IMR-90 (cell line): Measurements from ENCODE around the gene HES1. TPM values are rescaled to one million over a fixed set of nuclear protein-coding genes. Genes with fewer than 3 reads are reported as not detected.

Experiments
- ATAC-seq: fragments of 200-7000 bp; cut with Tn5 transposase; 2 replicates; pipeline ENCODE4 v1.9.1; 2020; ENCODE audit warnings: low read depth, mild to moderate bottlenecking, moderate library complexity
- BruUV-seq: library from RNA; stranded (reverse); fragments of 400-500 nt; replicated peaks from 2 replicates; lab custom pipeline; 2021; lab: Mats Ljungman, UMichigan
- CTCF ChIA-PET: fragments of 300-600 bp; formaldehyde crosslinking; extraction: SDS; loops from one replicate; lab custom pipeline; 2021; ENCODE audit warnings: antibody characterized with exemption; lab: Yijun Ruan, JAX
- POLR2A ChIA-PET: fragments of 300-600 bp; sonication (Branson Sonifier 250); formaldehyde crosslinking; loops from one replicate; lab custom pipeline; 2022; ENCODE audit warnings: antibody characterized with exemption; ENCODE audit not compliant: unreplicated experiment; lab: Charles Lee
- DNase-seq: peaks from one replicate; pipeline ENCODE4 v3.0.0; 2013
- H2AFZ ChIP-seq: replicated peaks from 2 replicates; pipeline ENCODE3; 2013; ENCODE audit warnings: low read length, mild to moderate bottlenecking; ENCODE audit not compliant: poor library complexity
- H2AK5ac ChIP-seq: 2 replicates; pipeline ENCODE4 v1.6.1; 2013; ENCODE audit warnings: low read depth, low read length, inconsistent platforms
- H2AK9ac ChIP-seq: replicated peaks from 2 replicates; pipeline ENCODE3; 2013; ENCODE audit warnings: mild to moderate bottlenecking, low read depth, low read length, moderate library complexity; ENCODE audit not compliant: poor library complexity
- H2BK120ac ChIP-seq: 2 replicates; pipeline ENCODE4 v1.6.1; 2013; ENCODE audit warnings: low read depth, low read length, inconsistent platforms
- H2BK15ac ChIP-seq: 3 replicates; pipeline ENCODE4 v1.6.1; 2013; ENCODE audit warnings: low read depth, low read length, inconsistent platforms
- H2BK20ac ChIP-seq: 2 replicates; pipeline ENCODE4 v1.6.1; 2013; ENCODE audit warnings: low read depth, mild to moderate bottlenecking, inconsistent platforms, low read length, moderate library complexity
- H2BK5ac ChIP-seq: 2 replicates; pipeline ENCODE4 v1.6.1; 2013; ENCODE audit warnings: mild to moderate bottlenecking, low read depth, low read length, inconsistent platforms; ENCODE audit not compliant: poor library complexity, severe bottlenecking
- H3K14ac ChIP-seq: replicated peaks from 2 replicates; pipeline ENCODE4 v1.6.1; 2013; ENCODE audit warnings: low read depth, low read length, inconsistent platforms
- H3K18ac ChIP-seq: 2 replicates; pipeline ENCODE4 v1.6.1; 2013; ENCODE audit warnings: low read depth, low read length, control low read depth
- H3K23ac ChIP-seq: 2 replicates; pipeline ENCODE4 v1.6.1; 2013; ENCODE audit warnings: low read depth, low read length, inconsistent platforms
- H3K27ac ChIP-seq: 2 replicates; pipeline ENCODE4 v1.5.1; 2013; ENCODE audit warnings: mild to moderate bottlenecking, control low read depth, low read length; ENCODE audit not compliant: insufficient read depth
- H3K27me3 ChIP-seq: 2 replicates; pipeline ENCODE4 v1.6.1; 2013; ENCODE audit warnings: low read length; ENCODE audit not compliant: control insufficient read depth, insufficient read depth
- H3K36me3 ChIP-seq: 2 replicates; pipeline ENCODE4 v1.6.1; 2013; ENCODE audit warnings: low read length, mixed read lengths; ENCODE audit not compliant: control insufficient read depth, insufficient read depth
- H3K4ac ChIP-seq: 2 replicates; pipeline ENCODE4 v1.6.1; 2013; ENCODE audit warnings: low read depth, low read length, inconsistent platforms
- H3K4me1 ChIP-seq: 2 replicates; pipeline ENCODE4 v1.6.1; 2013; ENCODE audit warnings: low read length, mixed read lengths; ENCODE audit not compliant: control insufficient read depth, insufficient read depth
- H3K4me2 ChIP-seq: 2 replicates; pipeline ENCODE4 v1.6.1; 2013; ENCODE audit warnings: low read depth, mild to moderate bottlenecking, control low read depth, low read length, moderate library complexity
- H3K4me3 ChIP-seq: 2 replicates; pipeline ENCODE4 v1.5.1; 2013; ENCODE audit warnings: low read depth, mild to moderate bottlenecking, control low read depth, low read length, moderate library complexity; ENCODE audit not compliant: insufficient read depth
- H3K56ac ChIP-seq: 2 replicates; pipeline ENCODE4 v1.6.1; 2013; ENCODE audit warnings: low read length, inconsistent platforms; ENCODE audit not compliant: insufficient read depth; ENCODE audit errors: extremely low read depth
- H3K79me1 ChIP-seq, 2 experiments: 2 replicates each; pipeline ENCODE4 v1.6.1; 2013; ENCODE audit warnings: low read length in 2 of 2, inconsistent platforms in 1 of 2, low read depth in 1 of 2
- H3K9ac ChIP-seq: 2 replicates; pipeline ENCODE4 v1.6.1; 2013; ENCODE audit warnings: low read depth, low read length, control low read depth
- H3K9me1 ChIP-seq: 2 replicates; pipeline ENCODE4 v1.6.1; 2013; ENCODE audit warnings: low read length, inconsistent platforms; ENCODE audit not compliant: insufficient read depth
- H3K9me3 ChIP-seq: 2 replicates; pipeline ENCODE4 v1.6.1; 2013; ENCODE audit warnings: low read length; ENCODE audit not compliant: control insufficient read depth, insufficient read depth
- H4K20me1 ChIP-seq: 2 replicates; pipeline ENCODE4 v1.6.1; 2013; ENCODE audit warnings: low read length, inconsistent platforms; ENCODE audit not compliant: insufficient read depth
- H4K5ac ChIP-seq: 2 replicates; pipeline ENCODE4 v1.6.1; 2013; ENCODE audit warnings: mild to moderate bottlenecking, low read depth, low read length, control low read depth
- H4K8ac ChIP-seq, 2 experiments: 2 replicates each; pipeline ENCODE4 v1.6.1; 2013; ENCODE audit warnings: low read depth in 2 of 2, low read length in 2 of 2, control low read depth in 1 of 2, inconsistent platforms in 1 of 2
- H4K91ac ChIP-seq: 2 replicates; pipeline ENCODE4 v1.6.1; 2013; ENCODE audit warnings: low read depth, low read length, inconsistent platforms; ENCODE audit not compliant: insufficient read depth
- BHLHE40 ChIP-seq: fragments of 150-350 bp; IDR thresholded peaks from 2 replicates; pipeline ENCODE4 v1.6.1; 2016; ENCODE audit warnings: mild to moderate bottlenecking, low read depth, low read length
- CEBPB ChIP-seq: IDR thresholded peaks from 2 replicates; pipeline ENCODE4 v1.6.1; 2012; ENCODE audit warnings: low read depth, low read length, improper control_type of control experiment
- MXI1 ChIP-seq: IDR thresholded peaks from 2 replicates; pipeline ENCODE4 v1.6.1; 2012; ENCODE audit warnings: low read depth, mild to moderate bottlenecking, low read length, moderate library complexity, borderline replicate concordance
- NFE2L2 ChIP-seq: fragments of 150-350 bp; IDR thresholded peaks from 2 replicates; pipeline ENCODE4 v1.6.1; 2016; ENCODE audit warnings: low read depth, mild to moderate bottlenecking, low read length
- POLR2A ChIP-seq: IDR thresholded peaks from 2 replicates; pipeline ENCODE4 v1.6.1; 2012; ENCODE audit warnings: mild to moderate bottlenecking, low read depth, low read length
- RAD21 ChIP-seq: IDR thresholded peaks from 2 replicates; pipeline ENCODE4 v1.6.1; 2012; ENCODE audit warnings: low read length, improper control_type of control experiment
- RFX5 ChIP-seq: IDR thresholded peaks from 2 replicates; pipeline ENCODE4 v1.8.0; 2012; ENCODE audit warnings: low read depth, mild to moderate bottlenecking, low read length, moderate library complexity
- SMC3 ChIP-seq: fragments of 150-350 bp; IDR thresholded peaks from 2 replicates; pipeline ENCODE4 v1.6.1; 2016; ENCODE audit warnings: low read depth, mild to moderate bottlenecking, antibody characterized with exemption, low read length, moderate library complexity
- WGBS, 2 experiments: methylation state at CpG; one replicate each; pipeline versions ENCODE4 v1.1.5 to v1.1.7; 2013; ENCODE audit warnings: missing lambda C conversion rate in 2 of 2; ENCODE audit not compliant: insufficient read length in 1 of 2; ENCODE audit errors: extremely low coverage in 2 of 2; 5-methylcytosine and 5-hydroxymethylcytosine counted together
- dilution Hi-C: fragments of 300-500 bp; cut with HindIII; formaldehyde crosslinking; loops from one replicate; pipeline ENCODE4 v1.14.3; 2018; ENCODE audit warnings: low sequenced_read_pairs; ENCODE audit not compliant: unreplicated experiment
- in situ Hi-C: fragments of 300-500 bp; cut with MboI; formaldehyde crosslinking; loops from 3 replicates; pipeline ENCODE4 v1.14.3; 2019; ENCODE audit warnings: low sequenced_read_pairs, inconsistent platforms, mixed read lengths
- intact Hi-C: fragments of 100-400 bp; cut with micrococcal nuclease; formaldehyde crosslinking; loops from 2 replicates; pipeline ENCODE4 v1.10.0; 2022
- polyA plus RNA-seq, 3 experiments: library from polyadenylated mRNA; depleted of rRNA; stranded (reverse); fragments of >200 nt; gene quantifications; 2 replicates each; pipeline ENCODE4 v1.2.3, GENCODE V29; 2012; ENCODE audit warnings: low replicate concordance in 1 of 3
- total RNA-seq: library from RNA; depleted of rRNA; stranded (reverse); fragments of >200 nt; gene quantifications from 2 replicates; pipeline ENCODE4 v1.2.3, GENCODE V29; 2012
- TF ChIP-seq, protein P1 (sequence below): fragments of 150-350 bp; IDR thresholded peaks from 2 replicates; pipeline ENCODE4 v1.6.1; 2016; ENCODE audit warnings: low read depth, mild to moderate bottlenecking, low read length, moderate library complexity, borderline replicate concordance
- TF ChIP-seq, protein P2 (sequence below): conservative IDR thresholded peaks from 2 replicates; pipeline ENCODE4 v1.5.1; 2012; ENCODE audit warnings: mild to moderate bottlenecking, low read depth, low read length, improper control_type of control experiment

The HES1 gene
- total and polyA plus RNA-seq, 2 of the 4 experiments (the other 2 are of a cell fraction), result 3.6 to 6.7 TPM

DNA sequence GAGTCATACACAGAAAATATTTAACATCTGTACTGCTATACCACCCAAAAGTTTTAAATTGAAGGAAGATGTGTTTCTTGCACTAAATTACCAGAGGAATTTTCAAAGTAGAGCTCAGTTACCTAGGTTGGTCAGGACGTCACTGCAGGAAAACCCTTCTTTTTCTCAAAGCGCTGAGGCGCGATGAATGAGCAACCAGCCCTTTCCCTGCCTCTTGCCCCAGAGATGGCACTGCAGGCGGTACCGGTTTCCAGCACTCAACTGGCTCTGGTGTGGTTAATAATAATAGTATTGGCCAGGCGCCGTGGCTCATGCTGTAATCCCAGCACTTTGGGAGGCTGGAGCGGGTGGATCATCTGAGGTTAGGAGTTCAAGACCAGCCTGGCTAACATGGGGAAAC is 49.3 kb downstream of the HES1 start:
- no peaks in the 10 kb centered on the region for H3K79me1 ChIP-seq
- 100% methylated on average over 1 of the region's 9 CpGs; no CpG with 5 or more reads in 1 of the 2 experiments for WGBS, 2 experiments
- no peak for ATAC-seq

More for the DNA sequence above, 49.3 kb downstream of the HES1 start:
- DNase-seq, result no peak
- H3K9ac ChIP-seq, result no peak overlapping the region
- CTCF ChIA-PET, result no interaction called here
- no peak overlapping the region for H3K23ac ChIP-seq
- no TSS peak for BruUV-seq
- no peak overlapping the region for H2BK120ac ChIP-seq
- H4K20me1 ChIP-seq, result no peaks in the 10 kb centered on the region
- no peaks in the 10 kb centered on the region for H3K9me3 ChIP-seq
- no peak overlapping the region for H3K27ac ChIP-seq
- no peak overlapping the region for H2BK20ac ChIP-seq
- H3K56ac ChIP-seq, result no peak overlapping the region
- dilution Hi-C loops, result no loop called here
- H3K4ac ChIP-seq, result no peak overlapping the region
- H3K36me3 ChIP-seq, result no peaks in the 10 kb centered on the region
- no peak overlapping the region for H4K5ac ChIP-seq
- POLR2A ChIA-PET, result no interaction called here
- intact Hi-C loops, result no loop called here
- no peak overlapping the region for H2AK9ac ChIP-seq
- H3K4me3 ChIP-seq, result no peak overlapping the region
- no peaks in the 10 kb centered on the region for H3K9me1 ChIP-seq
- no peak overlapping the region for H3K4me2 ChIP-seq
- no peaks in the 10 kb centered on the region for H3K4me1 ChIP-seq
- no peak overlapping the region for H4K8ac ChIP-seq
- no peak overlapping the region for H3K18ac ChIP-seq
- no peak overlapping the region for H4K91ac ChIP-seq
- no peak overlapping the region for H2BK15ac ChIP-seq
- peaks cover 17% of the 10 kb centered on the region for H3K27me3 ChIP-seq
- TF ChIP-seq MXI1 (no peak), RFX5 (no peak), NFE2L2 (no peak), CEBPB (no peak), SMC3 (no peak), RAD21 (no peak), BHLHE40 (no peak), POLR2A (no peak)
- TF ChIP-seq, protein P1, sequence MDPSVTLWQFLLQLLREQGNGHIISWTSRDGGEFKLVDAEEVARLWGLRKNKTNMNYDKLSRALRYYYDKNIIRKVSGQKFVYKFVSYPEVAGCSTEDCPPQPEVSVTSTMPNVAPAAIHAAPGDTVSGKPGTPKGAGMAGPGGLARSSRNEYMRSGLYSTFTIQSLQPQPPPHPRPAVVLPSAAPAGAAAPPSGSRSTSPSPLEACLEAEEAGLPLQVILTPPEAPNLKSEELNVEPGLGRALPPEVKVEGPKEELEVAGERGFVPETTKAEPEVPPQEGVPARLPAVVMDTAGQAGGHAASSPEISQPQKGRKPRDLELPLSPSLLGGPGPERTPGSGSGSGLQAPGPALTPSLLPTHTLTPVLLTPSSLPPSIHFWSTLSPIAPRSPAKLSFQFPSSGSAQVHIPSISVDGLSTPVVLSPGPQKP, result no peak
- TF ChIP-seq, protein P2, sequence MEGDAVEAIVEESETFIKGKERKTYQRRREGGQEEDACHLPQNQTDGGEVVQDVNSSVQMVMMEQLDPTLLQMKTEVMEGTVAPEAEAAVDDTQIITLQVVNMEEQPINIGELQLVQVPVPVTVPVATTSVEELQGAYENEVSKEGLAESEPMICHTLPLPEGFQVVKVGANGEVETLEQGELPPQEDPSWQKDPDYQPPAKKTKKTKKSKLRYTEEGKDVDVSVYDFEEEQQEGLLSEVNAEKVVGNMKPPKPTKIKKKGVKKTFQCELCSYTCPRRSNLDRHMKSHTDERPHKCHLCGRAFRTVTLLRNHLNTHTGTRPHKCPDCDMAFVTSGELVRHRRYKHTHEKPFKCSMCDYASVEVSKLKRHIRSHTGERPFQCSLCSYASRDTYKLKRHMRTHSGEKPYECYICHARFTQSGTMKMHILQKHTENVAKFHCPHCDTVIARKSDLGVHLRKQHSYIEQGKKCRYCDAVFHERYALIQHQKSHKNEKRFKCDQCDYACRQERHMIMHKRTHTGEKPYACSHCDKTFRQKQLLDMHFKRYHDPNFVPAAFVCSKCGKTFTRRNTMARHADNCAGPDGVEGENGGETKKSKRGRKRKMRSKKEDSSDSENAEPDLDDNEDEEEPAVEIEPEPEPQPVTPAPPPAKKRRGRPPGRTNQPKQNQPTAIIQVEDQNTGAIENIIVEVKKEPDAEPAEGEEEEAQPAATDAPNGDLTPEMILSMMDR, result no peak
- no peak overlapping the region for H2BK5ac ChIP-seq
- no peak overlapping the region for H3K14ac ChIP-seq
- in situ Hi-C loops, result no loop called here
- no peak overlapping the region for H2AK5ac ChIP-seq
- no peak overlapping the region for H2AFZ ChIP-seq
